ENCODE results near the gene KLHDC7A. TPM values are rescaled to one million over a fixed set of nuclear protein-coding genes. Genes with fewer than 3 reads are reported as not detected.
"Not testable (repeated sequence)": the region's sequence is repeated elsewhere in the genome, so short reads cannot be mapped to it uniquely, and the experiment has no call there.

Gene KLHDC7A
- total RNA-seq, 2 experiments from 2014 or later: not detected

GRCh38 chr1:18461656-18462055, 19.1 kb upstream of the KLHDC7A start:
- Mint-ChIP-seq H3K27me3 (ENCODE audit: low read depth) (no peaks in the 10 kb centered on the region), H3K36me3 (ENCODE audit: low read depth) (no peaks in the 10 kb centered on the region), H3K9me3 (ENCODE audit: insufficient read depth) (no peaks in the 10 kb centered on the region), H3K4me1 (ENCODE audit: low read depth) (no peaks in the 10 kb centered on the region), H3K27ac (no peak overlapping the region), H3K4me3 (no peak overlapping the region)
- CTCF ChIA-PET: no interaction called here
- DNase-seq (no peak), ATAC-seq (no peak)
- POLR2A ChIA-PET: no interaction called here

- H3K36me3 Mint-ChIP-seq (ENCODE audit: low read depth); H3K4me3 Mint-ChIP-seq; ATAC-seq; CTCF ChIA-PET; H3K9me3 Mint-ChIP-seq (ENCODE audit: insufficient read depth); H3K4me1 Mint-ChIP-seq (ENCODE audit: low read depth); H3K27me3 Mint-ChIP-seq (ENCODE audit: low read depth); DNase-seq; H3K27ac Mint-ChIP-seq; POLR2A ChIA-PET: not testable (repeated sequence)
These were observed 18.2 kb upstream of the KLHDC7A start for GRCh38 chr1:18462517-18462916.

GRCh38 chr1:18463063-18463462, 17.7 kb upstream of the KLHDC7A start:
- no peak overlapping the region for H3K27ac Mint-ChIP-seq
- no peak overlapping the region for H3K4me3 Mint-ChIP-seq
- no peaks in the 10 kb centered on the region for H3K27me3 Mint-ChIP-seq (ENCODE audit: low read depth)
- ATAC-seq (no peak), DNase-seq (no peak)
- CTCF ChIA-PET: no interaction called here
- no peaks in the 10 kb centered on the region for H3K9me3 Mint-ChIP-seq (ENCODE audit: insufficient read depth)
- POLR2A ChIA-PET: no interaction called here
- H3K4me1 Mint-ChIP-seq (ENCODE audit: low read depth): no peaks in the 10 kb centered on the region
- H3K36me3 Mint-ChIP-seq (ENCODE audit: low read depth): no peaks in the 10 kb centered on the region

- H3K4me3 Mint-ChIP-seq: no peak overlapping the region
- no peak for DNase-seq
- CTCF ChIA-PET: no interaction called here
- no peaks in the 10 kb centered on the region for H3K4me1 Mint-ChIP-seq (ENCODE audit: low read depth)
- H3K9me3 Mint-ChIP-seq (ENCODE audit: insufficient read depth): no peaks in the 10 kb centered on the region
- H3K27me3 Mint-ChIP-seq (ENCODE audit: low read depth): no peaks in the 10 kb centered on the region
- ATAC-seq: no peak
- no peaks in the 10 kb centered on the region for H3K36me3 Mint-ChIP-seq (ENCODE audit: low read depth)
- POLR2A ChIA-PET: no interaction called here
- no peak overlapping the region for H3K27ac Mint-ChIP-seq
These were observed 16.6 kb upstream of the KLHDC7A start for GRCh38 chr1:18463984-18464664.

- CTCF ChIA-PET: no interaction called here
- Mint-ChIP-seq H3K36me3 (ENCODE audit: low read depth) (no peaks in the 10 kb centered on the region), H3K4me1 (ENCODE audit: low read depth) (no peaks in the 10 kb centered on the region), H3K9me3 (ENCODE audit: insufficient read depth) (no peaks in the 10 kb centered on the region), H3K27me3 (ENCODE audit: low read depth) (no peaks in the 10 kb centered on the region), H3K27ac (no peak overlapping the region), H3K4me3 (no peak overlapping the region)
- POLR2A ChIA-PET: no interaction called here
- no peak for ATAC-seq
- DNase-seq: no peak
These were observed 16.1 kb upstream of the KLHDC7A start for GRCh38 chr1:18464665-18465050.

GRCh38 chr1:18466676-18467075, 14.1 kb upstream of the KLHDC7A start:
- POLR2A ChIA-PET: no interaction called here

GRCh38 chr1:18468570-18468969, 12.2 kb upstream of the KLHDC7A start:
- H3K27ac Mint-ChIP-seq: no peak overlapping the region
- H3K4me1 Mint-ChIP-seq (ENCODE audit: low read depth): no peaks in the 10 kb centered on the region
- H3K9me3 Mint-ChIP-seq (ENCODE audit: insufficient read depth): no peaks in the 10 kb centered on the region
- ATAC-seq (no peak), DNase-seq (no peak)
- H3K27me3 Mint-ChIP-seq (ENCODE audit: low read depth): no peaks in the 10 kb centered on the region
- CTCF ChIA-PET: no interaction called here
- POLR2A ChIA-PET: no interaction called here
- no peak overlapping the region for H3K4me3 Mint-ChIP-seq
- H3K36me3 Mint-ChIP-seq (ENCODE audit: low read depth): no peaks in the 10 kb centered on the region

More at GRCh38 chr1:18466676-18467075, 14.1 kb upstream of the KLHDC7A start:
- DNase-seq: no peak
- no peak for ATAC-seq
- H3K27me3 Mint-ChIP-seq (ENCODE audit: low read depth): no peaks in the 10 kb centered on the region
- H3K4me1 Mint-ChIP-seq (ENCODE audit: low read depth): no peaks in the 10 kb centered on the region
- CTCF ChIA-PET: no interaction called here
- no peak overlapping the region for H3K4me3 Mint-ChIP-seq
- H3K27ac Mint-ChIP-seq: no peak overlapping the region
- no peaks in the 10 kb centered on the region for H3K9me3 Mint-ChIP-seq (ENCODE audit: insufficient read depth)
- H3K36me3 Mint-ChIP-seq (ENCODE audit: low read depth): no peaks in the 10 kb centered on the region

- no peak for ATAC-seq
- Mint-ChIP-seq H3K4me1 (ENCODE audit: low read depth) (no peaks in the 10 kb centered on the region), H3K4me3 (no peak overlapping the region), H3K36me3 (ENCODE audit: low read depth) (no peaks in the 10 kb centered on the region), H3K27me3 (ENCODE audit: low read depth) (no peaks in the 10 kb centered on the region), H3K27ac (no peak overlapping the region), H3K9me3 (ENCODE audit: insufficient read depth) (no peaks in the 10 kb centered on the region)
- DNase-seq: no peak
- ChIA-PET POLR2A (no interaction called here), CTCF (no interaction called here)
These were observed 11.2 kb upstream of the KLHDC7A start for GRCh38 chr1:18469514-18469913.

GRCh38 chr1:18470671-18471355, 9.9 kb upstream of the KLHDC7A start:
- H3K4me3 Mint-ChIP-seq: no peak overlapping the region
- ATAC-seq: no peak
- H3K9me3 Mint-ChIP-seq (ENCODE audit: insufficient read depth): no peaks in the 10 kb centered on the region
- H3K36me3 Mint-ChIP-seq (ENCODE audit: low read depth): no peaks in the 10 kb centered on the region
- ChIA-PET POLR2A (no interaction called here), CTCF (no interaction called here)
- no peaks in the 10 kb centered on the region for H3K4me1 Mint-ChIP-seq (ENCODE audit: low read depth)
- no peak for DNase-seq
- no peak overlapping the region for H3K27ac Mint-ChIP-seq
- no peaks in the 10 kb centered on the region for H3K27me3 Mint-ChIP-seq (ENCODE audit: low read depth)

- H3K27me3 Mint-ChIP-seq (ENCODE audit: low read depth): no peaks in the 10 kb centered on the region
- POLR2A ChIA-PET: no interaction called here
- H3K36me3 Mint-ChIP-seq (ENCODE audit: low read depth): no peaks in the 10 kb centered on the region
- no peaks in the 10 kb centered on the region for H3K9me3 Mint-ChIP-seq (ENCODE audit: insufficient read depth)
- DNase-seq (no peak), ATAC-seq (no peak)
- H3K4me1 Mint-ChIP-seq (ENCODE audit: low read depth): no peaks in the 10 kb centered on the region
- H3K4me3 Mint-ChIP-seq: no peak overlapping the region
- CTCF ChIA-PET: no interaction called here
- H3K27ac Mint-ChIP-seq: no peak overlapping the region
These were observed 7.4 kb upstream of the KLHDC7A start for GRCh38 chr1:18473195-18473815.

GRCh38 chr1:18474559-18475175, 6.1 kb upstream of the KLHDC7A start:
- Mint-ChIP-seq H3K27me3 (ENCODE audit: low read depth) (no peaks in the 10 kb centered on the region), H3K27ac (no peak overlapping the region), H3K9me3 (ENCODE audit: insufficient read depth) (no peaks in the 10 kb centered on the region), H3K4me3 (no peak overlapping the region), H3K4me1 (ENCODE audit: low read depth) (peaks cover 7% of the 10 kb centered on the region), H3K36me3 (ENCODE audit: low read depth) (no peaks in the 10 kb centered on the region)
- POLR2A ChIA-PET: no interaction called here
- ATAC-seq (no peak), DNase-seq (no peak)
- CTCF ChIA-PET: no interaction called here

- no peaks in the 10 kb centered on the region for H3K9me3 Mint-ChIP-seq (ENCODE audit: insufficient read depth)
- no peak overlapping the region for H3K27ac Mint-ChIP-seq
- peaks cover 9% of the 10 kb centered on the region for H3K4me1 Mint-ChIP-seq (ENCODE audit: low read depth)
- ChIA-PET POLR2A (no interaction called here), CTCF (no interaction called here)
- H3K4me3 Mint-ChIP-seq: no peak overlapping the region
- H3K27me3 Mint-ChIP-seq (ENCODE audit: low read depth): no peaks in the 10 kb centered on the region
- H3K36me3 Mint-ChIP-seq (ENCODE audit: low read depth): no peaks in the 10 kb centered on the region
- DNase-seq (no peak), ATAC-seq (no peak)
These were observed 5.4 kb upstream of the KLHDC7A start for GRCh38 chr1:18475234-18475905.

All from activated CD8-positive, alpha-beta T cell treated with anti-CD3 and anti-CD28 coated beads, Interleukin-2, amount 10 ng/mL, durations not matched to agents 7 days and 5 days (primary cell).